Naive thymus-derived CD4-positive, alpha-beta T cell (primary cell): ENCODE measurements around the gene DIABLO. TPM values are rescaled to one million over a fixed set of nuclear protein-coding genes. Genes with fewer than 3 reads are reported as not detected.

ENCODE experiments used
- ATAC-seq: fragments of 150-1000 bp; cut with Tn5 transposase; 2 replicates; pipeline ENCODE4 v1.10.0; 2021; ENCODE audit warnings: mild to moderate bottlenecking, moderate library complexity
- CTCF ChIA-PET: fragments of 350-600 bp; sonication (Branson Sonifier 250); formaldehyde crosslinking; loops from one replicate; lab custom pipeline; 2021; ENCODE audit warnings: antibody characterized with exemption; lab: Charles Lee
- POLR2A ChIA-PET: fragments of 350-600 bp; sonication (Branson Sonifier 250); formaldehyde crosslinking; loops from one replicate; lab custom pipeline; 2021; ENCODE audit warnings: antibody characterized with exemption, inconsistent platforms; lab: Charles Lee
- DNase-seq, 9 donors: peaks; one replicate each; pipeline versions ENCODE4 v3.0.0 to v3.0.0-alpha.2; 2020 to 2022; ENCODE audit warnings: mixed read lengths in 1 of 9
- H3K27ac ChIP-seq: one replicate; pipeline ENCODE4 v1.7.0; 2013; ENCODE audit warnings: mild to moderate bottlenecking, low read depth, low read length, moderate library complexity
- H3K27me3 ChIP-seq, 2 donors: one replicate each; pipeline ENCODE4 v1.7.0; 2013; ENCODE audit warnings: low read length in 2 of 2, mild to moderate bottlenecking in 2 of 2, moderate library complexity in 2 of 2; ENCODE audit not compliant: control insufficient read depth in 2 of 2, insufficient read depth in 2 of 2
- H3K36me3 ChIP-seq, 3 experiments: 1 replicate in 2 of 3; 2 replicates in 1 of 3; pipeline ENCODE4 v1.7.0; 2013; ENCODE audit warnings: low read length in 3 of 3, mild to moderate bottlenecking in 3 of 3, moderate library complexity in 1 of 3; ENCODE audit not compliant: insufficient read depth in 3 of 3, control insufficient read depth in 2 of 3
- H3K4me1 ChIP-seq, 2 donors: one replicate each; pipeline ENCODE4 v1.7.0; 2013; ENCODE audit warnings: low read length in 2 of 2, mild to moderate bottlenecking in 2 of 2, moderate library complexity in 1 of 2; ENCODE audit not compliant: control insufficient read depth in 2 of 2, insufficient read depth in 2 of 2
- H3K4me3 ChIP-seq: 2 replicates; pipeline ENCODE4 v1.7.0; 2013; ENCODE audit warnings: mild to moderate bottlenecking, low read length
- H3K9me3 ChIP-seq, 3 experiments: 1 replicate in 2 of 3; 2 replicates in 1 of 3; pipeline ENCODE4 v1.7.0; 2013; ENCODE audit warnings: low read length in 3 of 3; ENCODE audit not compliant: control insufficient read depth in 2 of 3
- H3K27ac Mint-ChIP-seq, 9 donors: one replicate each; pipeline ENCODE4 v1.8.0; 2020 to 2022; ENCODE audit warnings: mixed read lengths in 9 of 9, mild to moderate bottlenecking in 8 of 9, moderate library complexity in 5 of 9, inconsistent platforms in 2 of 9
- H3K27me3 Mint-ChIP-seq, 5 donors: one replicate each; pipeline ENCODE4 v1.8.0; 2021 to 2022; ENCODE audit warnings: mixed read lengths in 5 of 5, mild to moderate bottlenecking in 1 of 5
- H3K36me3 Mint-ChIP-seq, 5 donors: one replicate each; pipeline ENCODE4 v1.8.0; 2020 to 2022; ENCODE audit warnings: mixed read lengths in 5 of 5, mild to moderate bottlenecking in 3 of 5, inconsistent platforms in 1 of 5
- H3K4me1 Mint-ChIP-seq, 7 donors: one replicate each; pipeline ENCODE4 v1.8.0; 2020 to 2022; ENCODE audit warnings: mixed read lengths in 7 of 7, mild to moderate bottlenecking in 3 of 7, inconsistent platforms in 1 of 7
- H3K4me3 Mint-ChIP-seq, 10 donors: one replicate each; pipeline ENCODE4 v1.8.0; 2020 to 2022; ENCODE audit warnings: mild to moderate bottlenecking in 10 of 10, mixed read lengths in 10 of 10, moderate library complexity in 6 of 10, inconsistent platforms in 2 of 10
- H3K9me3 Mint-ChIP-seq, 11 donors: one replicate each; pipeline ENCODE4 v1.8.0; 2020 to 2022; ENCODE audit warnings: mixed read lengths in 11 of 11, mild to moderate bottlenecking in 4 of 11, inconsistent platforms in 1 of 11, moderate library complexity in 1 of 11
- intact Hi-C, 2 donors: fragments of 100-400 bp; cut with micrococcal nuclease; formaldehyde crosslinking; loops; one replicate each; pipeline ENCODE4 v1.15.1; 2023
- polyA plus RNA-seq, 2 donors: library from polyadenylated mRNA; unstranded; fragments of 300-500 nt; fragmentation: Illumina TruSeq; gene quantifications; one replicate each; pipeline ENCODE4 v1.2.3, GENCODE V29; 2021
- total RNA-seq, 6 experiments: library from RNA in 5 of 6; stranded (reverse) in 5 of 6; gene quantifications; 1 replicate in 5 of 6; 2 replicates in 1 of 6; pipeline ENCODE4 v1.2.3 and lab custom pipeline; 2021 to 2026

DIABLO gene
- total and polyA plus RNA-seq, 7 experiments from 2014 or later: 41.3 to 94.1 (median 58.3) TPM

- ATAC-seq: peak; percentile 89
- peaks cover 0 to 8% (median 3%) of the 10 kb centered on the region in 11 donors for H3K9me3 Mint-ChIP-seq
- Histone ChIP-seq H3K4me3 (no peak overlapping the region), H3K27ac (no peak overlapping the region), H3K27me3 (no peaks in the 10 kb centered on the region), H3K36me3 (no peaks in the 10 kb centered on the region), H3K4me1 (no peaks in the 10 kb centered on the region), H3K9me3 (no peaks in the 10 kb centered on the region)
- no peak overlapping the region for H3K27ac Mint-ChIP-seq
- peaks cover 0 to 12% (median 0%) of the 10 kb centered on the region in 5 donors for H3K27me3 Mint-ChIP-seq
- peaks cover 0 to 6% (median 0%) of the 10 kb centered on the region in 7 donors for H3K4me1 Mint-ChIP-seq
- intact Hi-C loops: loop anchor here (1.0 to 2.0 kb wide), 5 partner anchors 30 to 274 kb away; no protein-coding TSS in a partner anchor
- POLR2A ChIA-PET: no interaction called here
- peak in 8 of 9 donors; percentile 29 to 70 (median 55) for DNase-seq
- CTCF ChIA-PET: interaction anchor here (0.6 to 1.9 kb wide), 3 partner anchors 45 to 155 kb away, joined by 3 to 11 read pairs (median 6); no protein-coding TSS in a partner anchor
- peaks cover 0 to 7% (median 5%) of the 10 kb centered on the region in 5 donors for H3K36me3 Mint-ChIP-seq
- H3K4me3 Mint-ChIP-seq: no peak overlapping the region
Measured at GRCh38 chr12:122190842-122191668, 34.8 kb downstream of the DIABLO start.

- no peaks in the 10 kb centered on the region for H3K36me3 ChIP-seq
- Mint-ChIP-seq H3K9me3 (peaks cover 0 to 2% (median 0%) of the 10 kb centered on the region in 11 donors), H3K36me3 (no peaks in the 10 kb centered on the region), H3K4me1 (peaks cover 0 to 7% (median 2%) of the 10 kb centered on the region in 7 donors), H3K27ac (no peak overlapping the region), H3K4me3 (no peak overlapping the region), H3K27me3 (peaks cover 0 to 6% (median 0%) of the 10 kb centered on the region in 5 donors)
- no peak overlapping the region for H3K4me3 ChIP-seq
- DNase-seq: no peak
- no peaks in the 10 kb centered on the region for H3K4me1 ChIP-seq
- intact Hi-C loops: loop anchor here (2.0 kb wide), 2 partner anchors 29 to 67 kb away; no protein-coding TSS in a partner anchor
- no peak overlapping the region for H3K27ac ChIP-seq
- ChIA-PET POLR2A (no interaction called here), CTCF (interaction anchor here (1.9 kb wide), 1 partner anchor 136 kb away, joined by 11 read pairs; no protein-coding TSS in a partner anchor)
- no peaks in the 10 kb centered on the region for H3K27me3 ChIP-seq
- ATAC-seq: no peak
- H3K9me3 ChIP-seq: no peaks in the 10 kb centered on the region
Measured at GRCh38 chr12:122189626-122190475, 36.0 kb downstream of the DIABLO start.

GRCh38 chr12:122187466-122187865 lies 38.4 kb downstream of the DIABLO start:
- intact Hi-C loops: no loop called here
- H3K4me3 ChIP-seq: no peak overlapping the region
- H3K36me3 ChIP-seq: no peaks in the 10 kb centered on the region
- Mint-ChIP-seq H3K4me1 (peaks cover 0 to 18% (median 6%) of the 10 kb centered on the region in 7 donors), H3K27ac (no peak overlapping the region), H3K4me3 (no peak overlapping the region), H3K27me3 (peaks cover 0 to 20% (median 0%) of the 10 kb centered on the region in 5 donors), H3K9me3 (no peaks in the 10 kb centered on the region), H3K36me3 (no peaks in the 10 kb centered on the region)
- ChIA-PET POLR2A (no interaction called here), CTCF (interaction anchor here (0.7 kb wide), 1 partner anchor 132 kb away, joined by 3 read pairs; no protein-coding TSS in a partner anchor)
- no peaks in the 10 kb centered on the region for H3K9me3 ChIP-seq
- ATAC-seq: no peak
- DNase-seq: no peak
- no peaks in the 10 kb centered on the region for H3K27me3 ChIP-seq
- no peak overlapping the region for H3K27ac ChIP-seq
- peaks cover 0 to 3% of the 10 kb centered on the region in 2 donors for H3K4me1 ChIP-seq

- Histone ChIP-seq H3K36me3 (no peaks in the 10 kb centered on the region), H3K27ac (no peak overlapping the region), H3K4me1 (peaks cover 0 to 3% of the 10 kb centered on the region in 2 donors), H3K4me3 (no peak overlapping the region), H3K27me3 (no peaks in the 10 kb centered on the region), H3K9me3 (no peaks in the 10 kb centered on the region)
- DNase-seq (no peak), ATAC-seq (no peak)
- CTCF ChIA-PET: interaction anchor here (0.6 kb wide), 1 partner anchor 1303 kb away, joined by 3 read pairs; no protein-coding TSS in a partner anchor
- H3K4me1 Mint-ChIP-seq: peaks cover 0 to 13% (median 5%) of the 10 kb centered on the region in 7 donors
- H3K4me3 Mint-ChIP-seq: no peak overlapping the region
- H3K27ac Mint-ChIP-seq: no peak overlapping the region
- POLR2A ChIA-PET: no interaction called here
- H3K27me3 Mint-ChIP-seq: peaks cover 0 to 26% (median 0%) of the 10 kb centered on the region in 5 donors
- no peaks in the 10 kb centered on the region for H3K9me3 Mint-ChIP-seq
- intact Hi-C loops: no loop called here
- H3K36me3 Mint-ChIP-seq: no peaks in the 10 kb centered on the region
Measured at GRCh38 chr12:122185494-122186082, 40.3 kb downstream of the DIABLO start.

- intact Hi-C loops: no loop called here
- peak overlapping the region in 1 of 9 donors; percentile 36 for H3K27ac Mint-ChIP-seq
- H3K9me3 Mint-ChIP-seq: no peaks in the 10 kb centered on the region
- H3K4me3 Mint-ChIP-seq: peak overlapping the region in 5 of 10 donors; percentile 20 to 80 (median 54)
- peaks cover 0 to 26% (median 0%) of the 10 kb centered on the region in 5 donors for H3K27me3 Mint-ChIP-seq
- Histone ChIP-seq H3K36me3 (no peaks in the 10 kb centered on the region), H3K27me3 (no peaks in the 10 kb centered on the region), H3K27ac (no peak overlapping the region), H3K4me1 (peaks cover 0 to 3% of the 10 kb centered on the region in 2 donors), H3K4me3 (no peak overlapping the region), H3K9me3 (no peaks in the 10 kb centered on the region)
- no peaks in the 10 kb centered on the region for H3K36me3 Mint-ChIP-seq
- peaks cover 0 to 13% (median 5%) of the 10 kb centered on the region in 7 donors for H3K4me1 Mint-ChIP-seq
- ChIA-PET CTCF (no interaction called here), POLR2A (no interaction called here)
- DNase-seq (no peak), ATAC-seq (no peak)
Measured at GRCh38 chr12:122185079-122185478, 40.8 kb downstream of the DIABLO start.

GRCh38 chr12:122184517-122184916 lies 41.3 kb downstream of the DIABLO start:
- H3K4me3 Mint-ChIP-seq: peak overlapping the region; percentile 33 to 80 (median 54)
- ChIA-PET POLR2A (no interaction called here), CTCF (interaction anchor here (1.2 kb wide), 1 partner anchor 17 kb away, joined by 3 read pairs; no protein-coding TSS in a partner anchor)
- no peaks in the 10 kb centered on the region for H3K9me3 Mint-ChIP-seq
- ATAC-seq (peak; percentile 53), DNase-seq (no peak)
- Histone ChIP-seq H3K36me3 (no peaks in the 10 kb centered on the region), H3K27ac (no peak overlapping the region), H3K4me1 (peaks cover 0 to 3% of the 10 kb centered on the region in 2 donors), H3K4me3 (no peak overlapping the region), H3K9me3 (no peaks in the 10 kb centered on the region), H3K27me3 (no peaks in the 10 kb centered on the region)
- no peak overlapping the region for H3K27ac Mint-ChIP-seq
- peaks cover 0 to 26% (median 0%) of the 10 kb centered on the region in 5 donors for H3K27me3 Mint-ChIP-seq
- no peaks in the 10 kb centered on the region for H3K36me3 Mint-ChIP-seq
- intact Hi-C loops: no loop called here
- H3K4me1 Mint-ChIP-seq: peaks cover 0 to 13% (median 5%) of the 10 kb centered on the region in 7 donors
